ENCODE results near the gene CMTM1.
"Not testable (repeated sequence)": the region's sequence is repeated elsewhere in the genome, so short reads cannot be mapped to it uniquely, and the experiment has no call there.

CMTM1 gene

GRCh38 chr16:66592814-66593213 is 26.6 kb downstream of the CMTM1 start:
- no peak for DNase-seq (ENCODE audit: low spot score)

- DNase-seq (ENCODE audit: low spot score), result no peak
Measured at GRCh38 chr16:66594739-66595138, 28.5 kb downstream of the CMTM1 start.

- not testable (repeated sequence) for DNase-seq (ENCODE audit: low spot score)
Measured at GRCh38 chr16:66596559-66596958, 30.3 kb downstream of the CMTM1 start.

GRCh38 chr16:66596986-66597848 is 31.0 kb downstream of the CMTM1 start:
- no peak for DNase-seq (ENCODE audit: low spot score)

DNA sequence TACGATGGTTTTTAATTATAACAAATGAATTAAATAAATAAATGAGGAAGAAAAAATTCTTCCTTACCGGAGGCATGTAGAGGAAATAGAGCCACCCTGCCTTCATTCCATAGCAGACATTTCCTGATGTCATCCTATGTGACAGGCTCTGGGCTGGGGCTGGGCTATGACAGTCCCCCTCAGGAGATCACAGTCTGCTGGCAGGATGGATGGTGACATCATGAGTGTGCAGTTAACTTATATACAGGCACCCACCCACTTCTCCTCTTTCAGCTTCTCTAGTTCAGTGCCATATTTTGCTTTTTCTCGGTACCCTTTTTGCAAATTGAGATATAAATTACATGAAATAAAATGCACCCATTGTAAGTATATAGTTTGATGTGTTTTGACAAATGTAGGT is 31.9 kb downstream of the CMTM1 start:
- DNase-seq (ENCODE audit: low spot score), result no peak

DNA sequence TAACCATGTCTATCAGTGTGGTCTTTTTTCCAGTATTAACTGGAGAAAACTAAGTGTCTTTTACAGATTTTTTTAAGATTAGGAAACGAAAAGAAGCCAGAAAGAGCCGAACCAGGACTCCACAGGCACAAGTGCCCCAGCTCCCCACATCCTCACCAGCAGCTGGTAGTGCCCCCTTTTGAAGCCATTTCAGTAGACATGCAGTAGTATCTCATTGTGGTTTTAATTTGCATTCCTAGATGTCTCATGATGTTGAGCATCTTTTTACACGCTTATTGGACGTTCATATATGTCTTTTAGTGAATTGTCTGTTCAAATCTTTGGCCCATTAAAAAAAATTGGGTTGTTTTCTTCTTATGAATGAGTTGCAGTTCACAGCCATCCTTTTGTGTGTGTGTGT is 33.5 kb downstream of the CMTM1 start:
- DNase-seq (ENCODE audit: low spot score), result no peak

DNA sequence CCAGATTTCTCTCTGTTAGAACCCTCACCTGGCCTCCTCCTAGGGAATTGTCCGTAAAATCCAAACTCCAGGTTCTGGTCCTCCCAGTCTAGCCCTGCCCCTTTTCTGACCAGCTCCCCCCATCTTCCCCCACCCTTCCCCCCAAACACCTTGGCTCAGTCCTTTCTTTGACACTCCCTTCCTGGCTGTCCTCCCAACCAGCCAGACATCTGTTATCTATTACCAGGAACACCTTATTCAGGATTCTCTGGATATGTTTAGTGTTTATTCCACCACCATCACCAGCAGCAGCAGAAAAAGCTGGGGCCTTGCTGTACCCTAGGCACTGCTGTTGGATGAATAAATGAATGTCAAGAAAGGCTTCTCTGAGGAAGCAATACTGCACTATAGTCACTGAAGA is 34.2 kb downstream of the CMTM1 start:
- DNase-seq (ENCODE audit: low spot score), result no peak

DNA sequence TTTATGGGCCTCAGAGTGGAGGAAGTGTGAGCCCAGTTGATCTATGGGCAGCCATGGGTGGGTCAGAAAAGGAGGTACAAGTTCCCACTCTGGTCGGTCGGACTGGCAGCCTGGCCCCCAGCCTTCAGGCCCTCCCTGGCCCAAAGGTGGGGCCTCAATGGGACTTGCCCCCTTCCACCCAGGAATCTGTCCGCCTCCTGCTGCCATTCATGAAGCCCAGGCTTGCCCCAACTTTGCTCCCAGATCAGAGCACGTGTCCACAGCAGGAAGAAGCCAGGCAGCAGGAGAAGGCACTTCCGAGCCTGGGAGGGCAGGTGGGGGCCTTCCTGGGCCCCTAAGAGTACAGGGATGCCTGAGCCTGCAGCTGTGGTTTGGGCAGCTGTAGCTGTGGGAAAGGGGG is 35.2 kb downstream of the CMTM1 start:
- DNase-seq (ENCODE audit: low spot score), result no peak

DNA sequence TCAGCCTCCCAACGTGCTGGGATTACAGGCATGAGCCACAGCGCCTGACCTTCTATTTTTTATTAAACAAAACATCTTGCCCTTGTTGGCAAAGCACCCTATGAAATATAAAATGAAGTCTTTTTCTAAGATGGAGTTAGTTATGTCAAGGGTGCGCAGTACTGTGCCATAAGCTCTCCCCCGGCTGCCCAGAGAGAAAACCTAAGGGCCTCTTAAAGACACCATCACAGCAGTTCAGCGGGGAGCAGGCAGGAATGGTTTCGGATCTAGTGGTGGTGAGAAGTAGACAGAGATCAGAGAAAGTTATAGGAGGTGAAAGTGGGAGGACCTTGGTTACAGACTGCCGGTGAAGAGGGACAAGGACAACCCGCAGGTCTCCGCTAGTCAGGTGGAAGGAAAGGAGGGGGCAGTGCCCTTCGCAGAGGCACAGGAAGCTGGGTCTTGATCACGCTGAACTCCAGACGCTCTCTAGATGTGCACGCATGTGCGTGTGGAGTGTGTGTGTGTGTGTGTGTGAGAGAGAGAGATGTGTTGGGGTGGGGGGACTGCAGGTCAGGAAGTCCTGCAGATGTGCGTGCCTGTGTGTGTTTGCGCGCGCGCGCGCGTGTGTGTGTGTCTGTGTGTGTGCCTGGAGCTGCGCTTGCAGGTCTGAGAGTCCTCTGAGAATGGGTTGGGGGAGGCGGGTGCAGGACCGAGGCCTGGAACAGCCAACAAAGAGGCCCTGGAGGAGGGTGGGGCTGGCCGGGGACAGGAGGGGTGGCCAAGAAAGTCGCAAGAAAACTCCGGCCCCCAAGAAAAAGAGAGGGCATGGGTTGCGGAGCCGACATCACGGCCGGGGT is 37.5 kb downstream of the CMTM1 start:
- DNase-seq (ENCODE audit: low spot score), result peak; percentile 70

GRCh38 chr16:66604376-66605176 is 38.3 kb downstream of the CMTM1 start, which contains the start of gene CMTM3:
CMTM3 (plus strand) TSS chr16:66604704; CDS start chr16:66604806, 102 bp downstream.
- peak; percentile 89 for DNase-seq (ENCODE audit: low spot score)

GRCh38 chr16:66605177-66605978 is 39.1 kb downstream of the CMTM1 start:
- peak; percentile 82 for DNase-seq (ENCODE audit: low spot score)

- no peak for DNase-seq (ENCODE audit: low spot score)
Measured at GRCh38 chr16:66605979-66606751, 39.9 kb downstream of the CMTM1 start.

GRCh38 chr16:66608241-66609138 is 42.3 kb downstream of the CMTM1 start:
- peak; percentile 93 for DNase-seq (ENCODE audit: low spot score)

GRCh38 chr16:66609139-66609510 is 42.9 kb downstream of the CMTM1 start:
- DNase-seq (ENCODE audit: low spot score), result no peak

DNA sequence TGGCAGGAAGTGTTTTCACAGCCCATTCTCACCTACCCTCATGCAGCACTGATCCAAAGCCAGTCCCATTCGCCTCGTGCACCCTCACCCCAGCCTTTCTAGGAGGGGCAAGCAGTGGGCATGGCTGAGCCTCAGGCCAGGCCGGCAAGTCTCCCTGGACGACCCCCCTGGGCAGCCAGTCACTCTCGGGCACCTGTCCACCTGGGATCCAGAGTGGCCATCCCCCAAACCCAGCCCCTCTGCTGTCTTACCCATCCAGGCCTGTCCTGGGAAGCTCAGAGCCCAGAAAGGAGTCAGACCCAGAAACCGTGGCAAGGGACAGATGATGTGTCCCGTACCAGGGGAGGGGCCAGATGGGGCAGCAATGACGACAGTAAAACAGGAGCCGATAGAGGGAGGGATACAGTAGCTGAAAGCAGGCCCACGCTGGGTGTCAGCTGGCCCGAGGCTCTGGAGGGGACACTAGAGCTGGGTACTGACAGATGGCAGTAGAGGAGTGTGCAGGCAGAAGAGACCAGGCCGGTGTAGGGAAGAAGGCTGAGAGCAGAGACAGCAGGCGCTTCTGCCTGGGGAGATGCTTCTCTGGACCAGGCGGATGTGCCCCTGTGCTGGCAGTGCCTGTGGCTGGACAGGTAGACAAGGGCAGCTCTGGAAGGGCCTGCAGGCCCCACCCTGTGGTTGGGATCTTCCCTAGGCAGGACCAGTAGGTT is 44.0 kb downstream of the CMTM1 start:
- no peak for DNase-seq (ENCODE audit: low spot score)

- not testable (repeated sequence) for DNase-seq (ENCODE audit: low spot score)
Measured at GRCh38 chr16:66611911-66612310, 45.7 kb downstream of the CMTM1 start.

DNA sequence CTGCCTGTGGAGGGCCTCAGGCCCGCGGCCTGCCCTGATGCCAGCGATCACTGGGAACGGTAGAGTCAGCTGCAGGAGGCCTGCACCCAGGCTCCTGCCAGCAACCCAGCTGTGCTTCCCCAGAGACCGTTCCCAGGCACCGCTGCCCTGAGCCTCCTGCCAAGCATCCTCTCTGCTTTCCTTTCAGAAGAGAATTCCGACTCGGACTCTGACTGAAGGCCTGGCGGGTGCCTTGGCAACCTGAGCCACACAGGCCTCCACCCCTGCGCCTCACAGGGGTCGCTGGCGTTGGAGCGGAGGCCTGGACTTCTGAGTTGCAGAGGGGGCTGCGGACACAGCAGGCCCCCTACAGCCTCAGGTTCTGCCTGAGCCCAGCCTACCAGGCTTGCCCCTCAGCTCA is 46.2 kb downstream of the CMTM1 start:
- DNase-seq (ENCODE audit: low spot score), result no peak

DNA sequence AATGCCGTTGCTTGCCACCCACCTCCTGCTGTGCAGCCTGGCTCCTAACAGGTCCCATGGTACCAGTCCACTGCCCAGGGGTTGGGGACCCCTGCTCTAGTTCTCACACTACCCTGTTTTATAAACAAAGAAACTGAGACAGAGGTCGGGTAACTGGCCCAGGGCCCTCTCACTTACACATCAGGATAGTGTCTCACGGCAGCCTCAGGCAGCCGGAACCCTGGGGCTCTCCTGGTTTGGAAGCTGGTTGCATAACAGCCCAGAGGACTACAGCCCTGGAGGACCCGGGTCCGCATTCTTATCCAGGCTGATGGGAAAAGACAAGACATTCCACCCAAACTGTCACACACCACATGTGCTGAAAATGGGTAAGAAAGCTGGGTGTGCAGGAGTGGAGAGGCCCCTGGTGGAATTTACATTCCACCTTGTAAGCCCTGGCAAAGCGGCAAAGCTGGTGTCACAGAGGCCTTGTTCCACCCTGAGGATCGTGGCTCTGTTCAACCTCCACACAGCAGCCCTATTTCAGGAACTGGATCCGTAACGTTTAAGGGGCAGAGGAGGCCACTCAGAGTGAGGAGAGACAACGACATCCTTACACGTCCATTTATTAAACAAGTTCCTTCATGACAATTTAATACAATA is 48.0 kb downstream of the CMTM1 start:
- no peak for DNase-seq (ENCODE audit: low spot score)

Data from AG08396 (cell line).